ENCODE measurements around the gene FAM32A. TPM values are rescaled to one million over a fixed set of nuclear protein-coding genes. Genes with fewer than 3 reads are reported as not detected.

FAM32A gene
- total and polyA plus RNA-seq, 12 donors: 68.1 to 159 (median 89.8) TPM

- intact Hi-C loops (cut with DNase I): no loop called here
- WGBS, 4 donors: 48 to 57% (median 52%) methylated on average over 16 of the region's 16 CpGs
- H3K27ac ChIP-seq: no peak overlapping the region
- H3K9me3 ChIP-seq (replicated peaks in 1 of 3): no peaks in the 10 kb centered on the region
- peaks cover 0 to 26% of the 10 kb centered on the region in 2 donors for H3K36me3 ChIP-seq (replicated peaks in 1 of 2)
- peaks cover 0 to 6% of the 10 kb centered on the region in 2 donors for H3K4me1 ChIP-seq (replicated peaks in 1 of 2)
- no peaks in the 10 kb centered on the region for H3K27me3 ChIP-seq
- peak in 1 of 7 donors; percentile 21 for DNase-seq
- no peak overlapping the region for H3K4me3 ChIP-seq
- TF ChIP-seq POLR2A (IDR thresholded peaks at IDR 0.05) (no peak), CTCF (IDR thresholded peaks at IDR 0.05) (no peak)
Measured at GRCh38 chr19:16136185-16136999, 48.8 kb upstream of the FAM32A start.

- intact Hi-C loops (cut with DNase I): no loop called here
- WGBS, 4 donors: 58 to 77% (median 69%) methylated on average over 13 of the region's 13 CpGs
- TF ChIP-seq POLR2A (IDR thresholded peaks at IDR 0.05): no peak
- no peak for TF ChIP-seq CTCF (IDR thresholded peaks at IDR 0.05)
- peaks cover 0 to 6% of the 10 kb centered on the region in 2 donors for H3K4me1 ChIP-seq (replicated peaks in 1 of 2)
- no peak overlapping the region for H3K27ac ChIP-seq
- no peaks in the 10 kb centered on the region for H3K27me3 ChIP-seq
- DNase-seq: no peak
- no peak overlapping the region for H3K4me3 ChIP-seq
- H3K9me3 ChIP-seq (replicated peaks in 1 of 3): no peaks in the 10 kb centered on the region
- H3K36me3 ChIP-seq (replicated peaks in 1 of 2): no peaks in the 10 kb centered on the region
Measured at GRCh38 chr19:16139752-16140151, 45.5 kb upstream of the FAM32A start.

- H3K27ac ChIP-seq: no peak overlapping the region
- peaks cover 0 to 6% of the 10 kb centered on the region in 2 donors for H3K4me1 ChIP-seq (replicated peaks in 1 of 2)
- no peak for DNase-seq
- H3K27me3 ChIP-seq: no peaks in the 10 kb centered on the region
- H3K9me3 ChIP-seq (replicated peaks in 1 of 3): no peaks in the 10 kb centered on the region
- no peak overlapping the region for H3K4me3 ChIP-seq
- TF ChIP-seq CTCF (IDR thresholded peaks at IDR 0.05): no peak
- WGBS, 4 donors: 64 to 89% (median 69%) methylated on average over 4 of the region's 4 CpGs
- no peaks in the 10 kb centered on the region for H3K36me3 ChIP-seq (replicated peaks in 1 of 2)
- intact Hi-C loops (cut with DNase I): no loop called here
Measured at GRCh38 chr19:16141043-16141442, 44.2 kb upstream of the FAM32A start.

GRCh38 chr19:16142032-16142580, 43.1 kb upstream of the FAM32A start:
- H3K4me1 ChIP-seq (replicated peaks in 1 of 2): no peaks in the 10 kb centered on the region
- no peaks in the 10 kb centered on the region for H3K9me3 ChIP-seq (replicated peaks in 1 of 3)
- TF ChIP-seq POLR2A (IDR thresholded peaks at IDR 0.05) (no peak), CTCF (IDR thresholded peaks at IDR 0.05) (no peak)
- no peaks in the 10 kb centered on the region for H3K27me3 ChIP-seq
- DNase-seq: no peak
- no peak overlapping the region for H3K4me3 ChIP-seq
- intact Hi-C loops (cut with DNase I): no loop called here
- 79 to 82% (median 81%) methylated on average over 9 of the region's 9 CpGs for WGBS, 4 donors
- no peak overlapping the region for H3K27ac ChIP-seq
- no peaks in the 10 kb centered on the region for H3K36me3 ChIP-seq (replicated peaks in 1 of 2)

Data from adrenal gland (tissue), 12 donors.